ENCODE data around the gene APH1B. TPM values are rescaled to one million over a fixed set of nuclear protein-coding genes. Genes with fewer than 3 reads are reported as not detected.

APH1B gene
- total RNA-seq (2021) (6.2 and 8.1 TPM in 2 replicates), Bru-seq, nascent RNA (percentile 52 among the genes with signal in this experiment), BruChase-seq, experiment 1, labeled RNA remaining after a 2-hour chase (percentile 55 among the genes with signal in this experiment), BruChase-seq, experiment 2, labeled RNA remaining after a 6-hour chase (percentile 60 among the genes with signal in this experiment)
- long read RNA-seq, full-length matches to known transcripts = 3 of 4 reads
- long read RNA-seq, partial matches to known transcripts = 0 of 4 reads
- long read RNA-seq, other reads (novel, unspliced or antisense) = 1 of 4 reads

- Histone ChIP-seq H3K27ac (ENCODE audit: low read depth, low read length, poor library complexity, severe bottlenecking) (peak within 1 kb of the TSS; percentile 69), H3K27me3 (replicated peaks; ENCODE audit: insufficient read depth, low read depth, low read length, poor library complexity) (no peaks in the 10 kb centered on the region), H3K9me3 (ENCODE audit: low read depth, low read length, poor library complexity, severe bottlenecking) (no peaks in the 10 kb centered on the region), H3K4me1 (ENCODE audit: insufficient read depth, low read length, poor library complexity, severe bottlenecking) (peaks cover 13% of the 10 kb centered on the region), H3K4me3 (ENCODE audit: low read depth, low read length, poor library complexity, severe bottlenecking) (peak within 1 kb of the TSS; percentile 67), H3K36me3 (ENCODE audit: insufficient read depth, low read length, poor library complexity, severe bottlenecking) (no peaks in the 10 kb centered on the region)
- intact Hi-C loops (cut with micrococcal nuclease; ENCODE audit: unreplicated experiment) = loop anchor here (5.0 kb wide), 1 partner anchor 90 kb away; the partner anchor contains the start of gene RAB8B
- TF ChIP-seq CTCF (conservative IDR thresholded peaks at IDR 0.05; ENCODE audit: low read depth, low read length) (no peak), EZH2 (IDR thresholded peaks at IDR 0.05; ENCODE audit: borderline replicate concordance, low read depth, low read length, poor library complexity, severe bottlenecking) (no peak)
- ChIA-PET POLR2A (ENCODE audit: low non-redundant PET) (interaction anchor here (0.6 to 1.0 kb wide), 4 partner anchors 15 to 489 kb away, joined by 3 to 9 read pairs (median 8); no protein-coding TSS in a partner anchor), CTCF (no interaction called here)
- peak; percentile 83 for DNase-seq (ENCODE audit: low spot score)
- BruUV-seq (replicated peaks) = no TSS peak
Measured at GRCh38 chr15:63277038-63277892, at the start of gene APH1B. TSS of gene APH1B (plus strand) at chr15:63277605. CDS start at chr15:63277624, 19 bp downstream.

GRCh38 chr15:63227689-63228088 is 49.7 kb upstream of the APH1B start:
- CTCF ChIA-PET = no interaction called here
- Histone ChIP-seq H3K27me3 (replicated peaks; ENCODE audit: insufficient read depth, low read depth, low read length, poor library complexity) (no peaks in the 10 kb centered on the region), H3K4me3 (ENCODE audit: low read depth, low read length, poor library complexity, severe bottlenecking) (no peak overlapping the region), H3K36me3 (ENCODE audit: insufficient read depth, low read length, poor library complexity, severe bottlenecking) (no peaks in the 10 kb centered on the region), H3K9me3 (ENCODE audit: low read depth, low read length, poor library complexity, severe bottlenecking) (no peaks in the 10 kb centered on the region), H3K27ac (ENCODE audit: low read depth, low read length, poor library complexity, severe bottlenecking) (no peak overlapping the region), H3K4me1 (ENCODE audit: insufficient read depth, low read length, poor library complexity, severe bottlenecking) (peaks cover 16% of the 10 kb centered on the region)
- POLR2A ChIA-PET (ENCODE audit: low non-redundant PET) = no interaction called here
- BruUV-seq (replicated peaks) = no TSS peak
- TF ChIP-seq CTCF (conservative IDR thresholded peaks at IDR 0.05; ENCODE audit: low read depth, low read length) = no peak
- TF ChIP-seq EZH2 (IDR thresholded peaks at IDR 0.05; ENCODE audit: borderline replicate concordance, low read depth, low read length, poor library complexity, severe bottlenecking) = no peak
- DNase-seq (ENCODE audit: low spot score) = no peak
- intact Hi-C loops (cut with micrococcal nuclease; ENCODE audit: unreplicated experiment) = no loop called here

- Histone ChIP-seq H3K27me3 (replicated peaks; ENCODE audit: insufficient read depth, low read depth, low read length, poor library complexity) (no peaks in the 10 kb centered on the region), H3K4me1 (ENCODE audit: insufficient read depth, low read length, poor library complexity, severe bottlenecking) (peaks cover 25% of the 10 kb centered on the region), H3K27ac (ENCODE audit: low read depth, low read length, poor library complexity, severe bottlenecking) (no peak overlapping the region), H3K4me3 (ENCODE audit: low read depth, low read length, poor library complexity, severe bottlenecking) (no peak overlapping the region), H3K9me3 (ENCODE audit: low read depth, low read length, poor library complexity, severe bottlenecking) (no peaks in the 10 kb centered on the region), H3K36me3 (ENCODE audit: insufficient read depth, low read length, poor library complexity, severe bottlenecking) (no peaks in the 10 kb centered on the region)
- CTCF ChIA-PET = no interaction called here
- BruUV-seq (replicated peaks) = no TSS peak
- intact Hi-C loops (cut with micrococcal nuclease; ENCODE audit: unreplicated experiment) = no loop called here
- TF ChIP-seq EZH2 (IDR thresholded peaks at IDR 0.05; ENCODE audit: borderline replicate concordance, low read depth, low read length, poor library complexity, severe bottlenecking) = no peak
- no peak for TF ChIP-seq CTCF (conservative IDR thresholded peaks at IDR 0.05; ENCODE audit: low read depth, low read length)
- POLR2A ChIA-PET (ENCODE audit: low non-redundant PET) = interaction anchor here (0.7 kb wide), 1 partner anchor 33 kb away, joined by 7 read pairs; no protein-coding TSS in a partner anchor
- DNase-seq (ENCODE audit: low spot score) = no peak
Measured at GRCh38 chr15:63231206-63231605, 46.2 kb upstream of the APH1B start.
